ENCODE data around the gene FIGN.

The FIGN gene

GRCh38 chr2:163736433-163737189 lies 803 bp upstream of the FIGN start:
- no peak for DNase-seq

GRCh38 chr2:163734881-163735684 lies 725 bp downstream of the FIGN start:
- no peak for DNase-seq

GRCh38 chr2:163734401-163734800 lies 1.4 kb downstream of the FIGN start:
- no peak for DNase-seq

- DNase-seq = no peak
Measured at GRCh38 chr2:163733956-163734355, 1.9 kb downstream of the FIGN start.

- no peak for DNase-seq
Measured at GRCh38 chr2:163733301-163733938, 2.4 kb downstream of the FIGN start.

- DNase-seq = no peak
Measured at GRCh38 chr2:163732727-163733126, 3.1 kb downstream of the FIGN start.

GRCh38 chr2:163731735-163732134 lies 4.1 kb downstream of the FIGN start:
- no peak for DNase-seq

- no peak for DNase-seq
Measured at GRCh38 chr2:163730556-163730955, 5.3 kb downstream of the FIGN start.

GRCh38 chr2:163729636-163730273 lies 6.1 kb downstream of the FIGN start:
- DNase-seq = no peak

GRCh38 chr2:163723881-163724280 lies 11.9 kb downstream of the FIGN start:
- no peak for DNase-seq

- no peak for DNase-seq
Measured at GRCh38 chr2:163723348-163723747, 12.5 kb downstream of the FIGN start.

GRCh38 chr2:163719331-163719730 lies 16.5 kb downstream of the FIGN start:
- no peak for DNase-seq

- no peak for DNase-seq
Measured at GRCh38 chr2:163717993-163718680, 17.7 kb downstream of the FIGN start.

- no peak for DNase-seq
Measured at GRCh38 chr2:163717515-163717914, 18.3 kb downstream of the FIGN start.

- no peak for DNase-seq
Measured at GRCh38 chr2:163716101-163716500, 19.7 kb downstream of the FIGN start.

- no peak for DNase-seq
Measured at GRCh38 chr2:163715668-163716067, 20.1 kb downstream of the FIGN start.

GRCh38 chr2:163715199-163715598 lies 20.6 kb downstream of the FIGN start:
- DNase-seq = no peak

- DNase-seq = no peak
Measured at GRCh38 chr2:163713534-163714311, 22.1 kb downstream of the FIGN start.

- DNase-seq = no peak
Measured at GRCh38 chr2:163711699-163712098, 24.1 kb downstream of the FIGN start.

GRCh38 chr2:163711258-163711657 lies 24.6 kb downstream of the FIGN start:
- no peak for DNase-seq

- DNase-seq = no peak
Measured at GRCh38 chr2:163709270-163709669, 26.5 kb downstream of the FIGN start.

- DNase-seq = no peak
Measured at GRCh38 chr2:163708265-163708664, 27.5 kb downstream of the FIGN start.
